ENCODE data around the gene KRTAP12-3. TPM values are rescaled to one million over a fixed set of nuclear protein-coding genes. Genes with fewer than 3 reads are reported as not detected.

The KRTAP12-3 gene
- total and polyA plus RNA-seq, 4 donors = not detected

DNA sequence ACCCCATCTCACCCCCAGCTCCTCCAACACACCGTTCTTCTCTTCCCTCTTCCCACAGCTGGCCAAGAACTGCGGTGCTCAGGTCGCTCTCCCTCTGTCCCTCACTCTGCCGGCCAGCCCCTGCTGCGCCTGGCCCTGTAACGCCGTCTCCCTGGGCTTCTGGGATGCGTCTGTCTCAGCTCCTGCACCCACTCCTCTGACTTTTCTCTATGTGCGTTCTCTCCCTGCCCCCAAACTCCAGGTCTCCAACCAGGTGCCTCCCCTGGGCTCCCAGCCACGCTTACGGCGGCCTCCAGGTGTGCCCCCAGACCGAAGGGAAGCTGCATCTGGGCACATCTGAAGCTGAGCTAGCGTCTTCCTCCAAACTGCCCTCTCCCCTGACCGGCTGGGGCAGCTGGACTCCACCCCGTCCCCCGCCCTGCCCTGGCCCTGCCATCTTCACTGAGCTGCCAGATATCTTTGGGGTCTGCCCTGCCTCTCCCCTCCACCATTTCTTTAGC is 41.8 kb downstream of the KRTAP12-3 start:
- Histone ChIP-seq H3K4me3 (ENCODE audit: low read depth in 1 of 3, low read length in 3 of 3) (no peak overlapping the region), H3K27ac (ENCODE audit: low read depth in 1 of 2, low read length in 2 of 2) (no peak overlapping the region), H3K36me3 (ENCODE audit: control insufficient read depth in 4 of 4, insufficient read depth in 3 of 4, low read depth in 1 of 4, low read length in 3 of 4) (no peaks in the 10 kb centered on the region), H3K9me3 (ENCODE audit: control insufficient read depth in 4 of 4, low read length in 3 of 4) (no peaks in the 10 kb centered on the region), H3K4me1 (ENCODE audit: control insufficient read depth in 4 of 4, insufficient read depth in 4 of 4, low read length in 3 of 4) (no peaks in the 10 kb centered on the region), H3K27me3 (ENCODE audit: control insufficient read depth in 4 of 4, insufficient read depth in 4 of 4, low read length in 3 of 4) (peaks cover 3 to 14% (median 8%) of the 10 kb centered on the region in 4 donors), H3K9ac (ENCODE audit: low read depth in 1 of 2, low read length in 2 of 2) (no peak overlapping the region)
- 53% methylated on average over 17 of the region's 17 CpGs for WGBS
- DNase-seq (ENCODE audit: low spot score) = peak; percentile 19
- TF ChIP-seq, protein P1, sequence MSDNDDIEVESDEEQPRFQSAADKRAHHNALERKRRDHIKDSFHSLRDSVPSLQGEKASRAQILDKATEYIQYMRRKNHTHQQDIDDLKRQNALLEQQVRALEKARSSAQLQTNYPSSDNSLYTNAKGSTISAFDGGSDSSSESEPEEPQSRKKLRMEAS (IDR thresholded peaks at IDR 0.05) = no peak
- no peak for TF ChIP-seq FOXA2 (IDR thresholded peaks at IDR 0.05)
- no peak for TF ChIP-seq JUND (IDR thresholded peaks at IDR 0.05)

- Histone ChIP-seq H3K27me3 (ENCODE audit: control insufficient read depth in 4 of 4, insufficient read depth in 4 of 4, low read length in 3 of 4) (peaks cover 3 to 14% (median 8%) of the 10 kb centered on the region in 4 donors), H3K9me3 (ENCODE audit: control insufficient read depth in 4 of 4, low read length in 3 of 4) (no peaks in the 10 kb centered on the region), H3K36me3 (ENCODE audit: control insufficient read depth in 4 of 4, insufficient read depth in 3 of 4, low read depth in 1 of 4, low read length in 3 of 4) (no peaks in the 10 kb centered on the region), H3K4me1 (ENCODE audit: control insufficient read depth in 4 of 4, insufficient read depth in 4 of 4, low read length in 3 of 4) (no peaks in the 10 kb centered on the region), H3K4me3 (ENCODE audit: low read depth in 1 of 3, low read length in 3 of 3) (no peak overlapping the region), H3K27ac (ENCODE audit: low read depth in 1 of 2, low read length in 2 of 2) (no peak overlapping the region), H3K9ac (ENCODE audit: low read depth in 1 of 2, low read length in 2 of 2) (no peak overlapping the region)
- TF ChIP-seq RXRA (IDR thresholded peaks at IDR 0.05) = no peak
- TF ChIP-seq HNF4A (conservative IDR thresholded peaks at IDR 0.05) = peak in 1 of 2 donors; percentile 25
- TF ChIP-seq ZBTB33 (IDR thresholded peaks at IDR 0.05) = no peak
- no peak for TF ChIP-seq FOXA1 (IDR thresholded peaks at IDR 0.05)
- WGBS = 45% methylated on average over 21 of the region's 21 CpGs
- DNase-seq (ENCODE audit: low spot score) = peak; percentile 27
These were observed 42.6 kb downstream of the KRTAP12-3 start for GRCh38 chr21:44700101-44701022.

DNA sequence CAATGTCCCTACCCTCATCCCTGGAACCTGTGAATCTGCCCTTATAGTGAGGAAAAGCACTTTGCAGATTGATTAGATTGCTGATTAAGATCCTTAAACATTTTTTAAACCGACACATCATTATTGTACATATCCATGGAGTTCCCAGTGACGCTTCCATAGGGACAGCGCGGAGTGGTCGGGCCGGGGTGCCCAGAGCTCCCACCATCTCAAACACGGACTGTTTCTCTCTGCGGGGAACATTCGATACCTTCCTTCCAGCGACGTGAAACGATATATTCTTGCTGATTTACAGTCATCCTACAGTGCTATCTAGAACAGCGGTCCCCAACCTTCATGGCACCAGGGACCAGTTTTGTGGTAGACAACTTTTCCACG is 43.3 kb downstream of the KRTAP12-3 start:
- DNase-seq (ENCODE audit: low spot score) = no peak
- Histone ChIP-seq H3K4me3 (ENCODE audit: low read depth in 1 of 3, low read length in 3 of 3) (no peak overlapping the region), H3K9me3 (ENCODE audit: control insufficient read depth in 4 of 4, low read length in 3 of 4) (no peaks in the 10 kb centered on the region), H3K9ac (ENCODE audit: low read depth in 1 of 2, low read length in 2 of 2) (no peak overlapping the region), H3K27me3 (ENCODE audit: control insufficient read depth in 4 of 4, insufficient read depth in 4 of 4, low read length in 3 of 4) (peaks cover 3 to 14% (median 8%) of the 10 kb centered on the region in 4 donors), H3K36me3 (ENCODE audit: control insufficient read depth in 4 of 4, insufficient read depth in 3 of 4, low read depth in 1 of 4, low read length in 3 of 4) (no peaks in the 10 kb centered on the region), H3K4me1 (ENCODE audit: control insufficient read depth in 4 of 4, insufficient read depth in 4 of 4, low read length in 3 of 4) (no peaks in the 10 kb centered on the region), H3K27ac (ENCODE audit: low read depth in 1 of 2, low read length in 2 of 2) (no peak overlapping the region)
- WGBS = 76% methylated on average over 14 of the region's 14 CpGs
- no peak for TF ChIP-seq JUND (IDR thresholded peaks at IDR 0.05)
- TF ChIP-seq, protein P2, sequence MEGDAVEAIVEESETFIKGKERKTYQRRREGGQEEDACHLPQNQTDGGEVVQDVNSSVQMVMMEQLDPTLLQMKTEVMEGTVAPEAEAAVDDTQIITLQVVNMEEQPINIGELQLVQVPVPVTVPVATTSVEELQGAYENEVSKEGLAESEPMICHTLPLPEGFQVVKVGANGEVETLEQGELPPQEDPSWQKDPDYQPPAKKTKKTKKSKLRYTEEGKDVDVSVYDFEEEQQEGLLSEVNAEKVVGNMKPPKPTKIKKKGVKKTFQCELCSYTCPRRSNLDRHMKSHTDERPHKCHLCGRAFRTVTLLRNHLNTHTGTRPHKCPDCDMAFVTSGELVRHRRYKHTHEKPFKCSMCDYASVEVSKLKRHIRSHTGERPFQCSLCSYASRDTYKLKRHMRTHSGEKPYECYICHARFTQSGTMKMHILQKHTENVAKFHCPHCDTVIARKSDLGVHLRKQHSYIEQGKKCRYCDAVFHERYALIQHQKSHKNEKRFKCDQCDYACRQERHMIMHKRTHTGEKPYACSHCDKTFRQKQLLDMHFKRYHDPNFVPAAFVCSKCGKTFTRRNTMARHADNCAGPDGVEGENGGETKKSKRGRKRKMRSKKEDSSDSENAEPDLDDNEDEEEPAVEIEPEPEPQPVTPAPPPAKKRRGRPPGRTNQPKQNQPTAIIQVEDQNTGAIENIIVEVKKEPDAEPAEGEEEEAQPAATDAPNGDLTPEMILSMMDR (IDR thresholded peaks at IDR 0.05; ENCODE audit: low read depth, low read length, missing input control) = no peak
- TF ChIP-seq, protein P3, sequence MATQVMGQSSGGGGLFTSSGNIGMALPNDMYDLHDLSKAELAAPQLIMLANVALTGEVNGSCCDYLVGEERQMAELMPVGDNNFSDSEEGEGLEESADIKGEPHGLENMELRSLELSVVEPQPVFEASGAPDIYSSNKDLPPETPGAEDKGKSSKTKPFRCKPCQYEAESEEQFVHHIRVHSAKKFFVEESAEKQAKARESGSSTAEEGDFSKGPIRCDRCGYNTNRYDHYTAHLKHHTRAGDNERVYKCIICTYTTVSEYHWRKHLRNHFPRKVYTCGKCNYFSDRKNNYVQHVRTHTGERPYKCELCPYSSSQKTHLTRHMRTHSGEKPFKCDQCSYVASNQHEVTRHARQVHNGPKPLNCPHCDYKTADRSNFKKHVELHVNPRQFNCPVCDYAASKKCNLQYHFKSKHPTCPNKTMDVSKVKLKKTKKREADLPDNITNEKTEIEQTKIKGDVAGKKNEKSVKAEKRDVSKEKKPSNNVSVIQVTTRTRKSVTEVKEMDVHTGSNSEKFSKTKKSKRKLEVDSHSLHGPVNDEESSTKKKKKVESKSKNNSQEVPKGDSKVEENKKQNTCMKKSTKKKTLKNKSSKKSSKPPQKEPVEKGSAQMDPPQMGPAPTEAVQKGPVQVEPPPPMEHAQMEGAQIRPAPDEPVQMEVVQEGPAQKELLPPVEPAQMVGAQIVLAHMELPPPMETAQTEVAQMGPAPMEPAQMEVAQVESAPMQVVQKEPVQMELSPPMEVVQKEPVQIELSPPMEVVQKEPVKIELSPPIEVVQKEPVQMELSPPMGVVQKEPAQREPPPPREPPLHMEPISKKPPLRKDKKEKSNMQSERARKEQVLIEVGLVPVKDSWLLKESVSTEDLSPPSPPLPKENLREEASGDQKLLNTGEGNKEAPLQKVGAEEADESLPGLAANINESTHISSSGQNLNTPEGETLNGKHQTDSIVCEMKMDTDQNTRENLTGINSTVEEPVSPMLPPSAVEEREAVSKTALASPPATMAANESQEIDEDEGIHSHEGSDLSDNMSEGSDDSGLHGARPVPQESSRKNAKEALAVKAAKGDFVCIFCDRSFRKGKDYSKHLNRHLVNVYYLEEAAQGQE (IDR thresholded peaks at IDR 0.05) = no peak
- no peak for TF ChIP-seq RAD21 (IDR thresholded peaks at IDR 0.05)
- TF ChIP-seq EGR1 (IDR thresholded peaks at IDR 0.05; ENCODE audit: low read depth in 2 of 2) = no peak
- TF ChIP-seq ZBTB33 (IDR thresholded peaks at IDR 0.05) = no peak
- no peak for TF ChIP-seq HNF4G (IDR thresholded peaks at IDR 0.05)
- no peak for TF ChIP-seq YY1 (IDR thresholded peaks at IDR 0.05)
- TF ChIP-seq NR2F2 (IDR thresholded peaks at IDR 0.05) = no peak
- no peak for TF ChIP-seq TAF1 (conservative IDR thresholded peaks at IDR 0.05)
- TF ChIP-seq ATF3 (IDR thresholded peaks at IDR 0.05) = no peak
- no peak for TF ChIP-seq SP1 (IDR thresholded peaks at IDR 0.05)
- TF ChIP-seq HNF4A (conservative IDR thresholded peaks at IDR 0.05) = no peak

All from liver (tissue), 9 donors.